OCI-LY1 (cell line): ENCODE measurements around the gene SLIT3.

ENCODE experiments used
- H2AFZ ChIP-seq: fragments of 200-600 bp; sonication (generic), shearing (Covaris generic); 2 replicates; pipeline ENCODE4 v1.6.0; 2014; ENCODE audit warnings: antibody characterized with exemption, mild to moderate bottlenecking, low read length
- H3F3A ChIP-seq: fragments of 200-600 bp; sonication (generic), shearing (Covaris generic); 2 replicates; pipeline ENCODE4 v1.6.0; 2014; ENCODE audit warnings: mild to moderate bottlenecking, antibody characterized with exemption, low read length, moderate library complexity; ENCODE audit not compliant: insufficient read depth
- H3K27ac ChIP-seq: fragments of 200-600 bp; sonication (generic); 2 replicates; pipeline ENCODE4 v1.5.1; 2014; ENCODE audit warnings: low read length, mixed run types, mild to moderate bottlenecking, low read depth; ENCODE audit not compliant: poor library complexity, severe bottlenecking
- H3K27me3 ChIP-seq: fragments of 200-600 bp; sonication (generic); 2 replicates; pipeline ENCODE4 v1.6.0; 2014; ENCODE audit warnings: antibody characterized with exemption, mild to moderate bottlenecking, low read length, moderate library complexity; ENCODE audit not compliant: insufficient read depth
- H3K36me3 ChIP-seq: fragments of 200-600 bp; sonication (generic); 2 replicates; pipeline ENCODE4 v1.6.1; 2014; ENCODE audit warnings: mild to moderate bottlenecking, antibody characterized with exemption, low read length, moderate library complexity, mixed read lengths; ENCODE audit not compliant: insufficient read depth
- H3K4me1 ChIP-seq: fragments of 200-600 bp; sonication (generic); 2 replicates; pipeline ENCODE4 v1.5.1; 2014; ENCODE audit warnings: mild to moderate bottlenecking, low read length, moderate library complexity; ENCODE audit not compliant: insufficient read depth, severe bottlenecking
- H3K4me2 ChIP-seq: fragments of 200-600 bp; sonication (generic), shearing (Covaris generic); 2 replicates; pipeline ENCODE4 v1.6.1; 2014; ENCODE audit warnings: low read length
- H3K4me3 ChIP-seq: fragments of 200-600 bp; sonication (generic); 2 replicates; pipeline ENCODE4 v1.5.1; 2014; ENCODE audit warnings: low read length, low read depth, mild to moderate bottlenecking, mixed read lengths; ENCODE audit not compliant: poor library complexity, severe bottlenecking
- H3K79me2 ChIP-seq: fragments of 200-600 bp; shearing (Covaris generic); 2 replicates; pipeline ENCODE4 v1.6.1; 2016; ENCODE audit warnings: mixed run types, low read length, mixed read lengths; ENCODE audit not compliant: insufficient read depth
- H3K9ac ChIP-seq: fragments of 200-600 bp; sonication (generic), shearing (Covaris generic); 2 replicates; pipeline ENCODE4 v1.6.1; 2014; ENCODE audit warnings: mild to moderate bottlenecking, low read length, mixed read lengths
- H3K9me2 ChIP-seq: fragments of 200-600 bp; sonication (generic), shearing (Covaris generic); 2 replicates; pipeline ENCODE4 v1.6.1; 2014; ENCODE audit warnings: low read depth, mild to moderate bottlenecking, low read length, mixed read lengths
- H3K9me3 ChIP-seq: fragments of 200-600 bp; shearing (Covaris generic); 2 replicates; pipeline ENCODE4 v1.6.1; 2014; ENCODE audit warnings: low read length, mixed read lengths
- H4K20me1 ChIP-seq: fragments of 200-600 bp; sonication (generic), shearing (Covaris generic); 2 replicates; pipeline ENCODE4 v1.6.0; 2016; ENCODE audit warnings: mild to moderate bottlenecking, low read length; ENCODE audit not compliant: insufficient read depth
- CTCF ChIP-seq: fragments of 200-600 bp; sonication (generic), shearing (Covaris generic); IDR thresholded peaks from 2 replicates; pipeline ENCODE4 v1.5.1; 2017; ENCODE audit warnings: mild to moderate bottlenecking, antibody characterized with exemption, low read length, moderate library complexity, mixed read lengths
- EZH2 ChIP-seq: fragments of 200-600 bp; sonication (generic), shearing (Covaris generic); IDR thresholded peaks from 2 replicates; pipeline ENCODE4 v1.8.0; 2017; ENCODE audit warnings: borderline replicate concordance, mixed run types, mild to moderate bottlenecking, antibody characterized with exemption, low read length, moderate library complexity, mixed read lengths

SLIT3 gene

DNA sequence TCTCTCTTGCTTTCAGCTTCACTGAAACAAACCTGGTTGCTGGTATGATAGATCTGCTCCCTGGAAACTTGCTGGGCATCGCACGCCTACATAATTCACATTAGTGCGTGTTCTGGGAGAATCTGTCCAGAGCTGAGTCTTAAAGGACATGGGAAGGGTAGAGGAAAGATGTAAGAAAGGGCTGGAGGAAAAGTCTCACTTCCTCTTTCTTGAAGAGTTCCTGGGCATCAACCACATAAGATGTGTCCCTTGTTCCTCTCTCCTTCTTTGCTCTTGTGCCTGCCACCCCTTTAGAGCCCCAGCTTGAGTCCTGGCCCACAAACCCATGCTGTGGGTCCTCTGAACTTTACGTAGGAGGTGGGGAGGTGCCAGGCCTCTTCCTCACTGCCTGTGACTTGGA is 516.5 kb downstream of the SLIT3 start:
- H3K9me3 ChIP-seq: no peaks in the 10 kb centered on the region
- H3K27me3 ChIP-seq: peaks cover 4% of the 10 kb centered on the region; the same call in 1 of the 2 replicates
- no peak overlapping the region for H3K4me2 ChIP-seq
- no peak overlapping the region for H3K9ac ChIP-seq
- no peaks in the 10 kb centered on the region for H3K36me3 ChIP-seq
- H2AFZ ChIP-seq: no peak overlapping the region
- H3K4me1 ChIP-seq: no peaks in the 10 kb centered on the region
- no peak overlapping the region for H3K27ac ChIP-seq
- H3K79me2 ChIP-seq: no peaks in the 10 kb centered on the region
- H3F3A ChIP-seq: no peaks in the 10 kb centered on the region
- TF ChIP-seq EZH2 (no peak), CTCF (no peak)
- H4K20me1 ChIP-seq: no peaks in the 10 kb centered on the region
- no peak overlapping the region for H3K4me3 ChIP-seq
- H3K9me2 ChIP-seq: no peaks in the 10 kb centered on the region

DNA sequence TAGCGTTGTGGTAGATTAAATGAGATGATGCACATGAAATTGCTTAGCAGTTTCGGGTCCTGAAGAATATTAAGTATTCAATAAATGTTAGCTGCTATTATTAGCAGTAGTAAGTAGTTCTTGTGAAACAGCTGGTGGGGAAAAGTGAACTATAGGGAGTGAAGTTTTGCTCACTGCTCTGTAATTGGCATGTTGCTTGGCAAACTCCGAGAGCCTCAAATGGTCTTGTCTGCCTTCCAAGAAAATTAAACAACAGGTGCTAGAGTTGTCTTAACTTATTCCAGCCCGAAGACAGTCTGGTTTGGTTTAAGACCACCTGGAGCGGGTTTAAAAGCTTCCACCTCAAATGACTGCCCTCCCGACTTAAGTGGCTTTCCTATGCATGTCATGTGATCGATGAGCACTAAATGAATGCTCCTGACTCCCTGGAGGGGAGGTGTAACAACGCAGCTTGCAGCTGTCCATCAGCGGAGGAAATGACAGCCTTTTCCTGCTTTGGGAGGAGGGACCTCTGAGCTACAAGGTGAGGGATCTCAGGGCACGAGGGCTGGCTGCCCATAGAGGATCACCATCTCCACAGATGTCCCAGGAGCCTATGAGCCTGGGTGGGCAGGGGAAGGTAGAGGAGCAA is 518.9 kb downstream of the SLIT3 start:
- Histone ChIP-seq H2AFZ (no peak overlapping the region), H3K27me3 (peaks cover 4% of the 10 kb centered on the region; the same call in 1 of the 2 replicates), H3K79me2 (no peaks in the 10 kb centered on the region), H3K36me3 (no peaks in the 10 kb centered on the region), H3K9me2 (no peaks in the 10 kb centered on the region), H4K20me1 (no peaks in the 10 kb centered on the region), H3K4me2 (no peak overlapping the region), H3K4me1 (no peaks in the 10 kb centered on the region), H3K9me3 (no peaks in the 10 kb centered on the region), H3K9ac (no peak overlapping the region), H3K27ac (no peak overlapping the region), H3F3A (no peaks in the 10 kb centered on the region), H3K4me3 (no peak overlapping the region)
- TF ChIP-seq CTCF: no peak
- TF ChIP-seq EZH2: no peak

DNA sequence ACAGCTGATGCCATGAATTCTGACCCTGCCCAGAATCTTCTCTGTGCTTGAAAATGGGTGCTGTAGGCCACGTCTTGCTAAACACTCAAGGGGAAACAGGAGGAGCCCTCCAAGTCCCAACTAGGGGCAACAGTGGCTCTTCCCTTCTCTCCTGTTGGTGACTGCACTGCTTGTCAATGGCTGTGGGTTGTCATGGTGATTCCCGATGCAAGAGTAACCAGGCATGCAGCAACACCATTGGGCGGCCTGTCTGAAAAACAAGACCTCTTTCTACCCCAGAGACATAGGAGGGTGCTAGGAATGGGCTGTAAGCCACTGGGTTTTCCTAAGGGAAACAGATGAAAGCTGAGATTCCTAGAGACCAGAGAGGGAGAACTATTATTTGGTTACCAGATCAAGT is 520.1 kb downstream of the SLIT3 start:
- Histone ChIP-seq H3K36me3 (no peaks in the 10 kb centered on the region), H3K9ac (no peak overlapping the region), H3K4me2 (no peak overlapping the region), H4K20me1 (no peaks in the 10 kb centered on the region), H3K27ac (no peak overlapping the region), H3K79me2 (no peaks in the 10 kb centered on the region), H3K9me3 (no peaks in the 10 kb centered on the region), H3K4me1 (no peaks in the 10 kb centered on the region), H3K27me3 (peaks cover 4% of the 10 kb centered on the region; the same call in 1 of the 2 replicates), H3F3A (no peaks in the 10 kb centered on the region), H3K9me2 (no peaks in the 10 kb centered on the region), H3K4me3 (no peak overlapping the region), H2AFZ (no peak overlapping the region)
- TF ChIP-seq EZH2 (no peak), CTCF (no peak)
